Lower leg skin (tissue), 3 donors: ENCODE results near the gene MAST4.

Source experiments
- POLR2A ChIP-seq, 2 donors: fragments of 450-650 bp; IDR thresholded peaks; one replicate each; pipeline ENCODE4 v1.6.1; 2016 to 2017; ENCODE audit warnings: antibody characterized with exemption in 2 of 2, mild to moderate bottlenecking in 1 of 2, moderate library complexity in 1 of 2
- TF ChIP-seq, protein P1 (sequence below), 3 donors: fragments of 450-650 bp; IDR thresholded peaks; one replicate each; pipeline ENCODE4 v1.5.1; 2016; ENCODE audit warnings: antibody characterized with exemption in 3 of 3, mild to moderate bottlenecking in 3 of 3, moderate library complexity in 2 of 3

GRCh38 chr5:66994790-66995189 is 398.6 kb downstream of the MAST4 start:
- TF ChIP-seq POLR2A (IDR thresholded peaks at IDR 0.05), result no peak
- TF ChIP-seq, protein P1, sequence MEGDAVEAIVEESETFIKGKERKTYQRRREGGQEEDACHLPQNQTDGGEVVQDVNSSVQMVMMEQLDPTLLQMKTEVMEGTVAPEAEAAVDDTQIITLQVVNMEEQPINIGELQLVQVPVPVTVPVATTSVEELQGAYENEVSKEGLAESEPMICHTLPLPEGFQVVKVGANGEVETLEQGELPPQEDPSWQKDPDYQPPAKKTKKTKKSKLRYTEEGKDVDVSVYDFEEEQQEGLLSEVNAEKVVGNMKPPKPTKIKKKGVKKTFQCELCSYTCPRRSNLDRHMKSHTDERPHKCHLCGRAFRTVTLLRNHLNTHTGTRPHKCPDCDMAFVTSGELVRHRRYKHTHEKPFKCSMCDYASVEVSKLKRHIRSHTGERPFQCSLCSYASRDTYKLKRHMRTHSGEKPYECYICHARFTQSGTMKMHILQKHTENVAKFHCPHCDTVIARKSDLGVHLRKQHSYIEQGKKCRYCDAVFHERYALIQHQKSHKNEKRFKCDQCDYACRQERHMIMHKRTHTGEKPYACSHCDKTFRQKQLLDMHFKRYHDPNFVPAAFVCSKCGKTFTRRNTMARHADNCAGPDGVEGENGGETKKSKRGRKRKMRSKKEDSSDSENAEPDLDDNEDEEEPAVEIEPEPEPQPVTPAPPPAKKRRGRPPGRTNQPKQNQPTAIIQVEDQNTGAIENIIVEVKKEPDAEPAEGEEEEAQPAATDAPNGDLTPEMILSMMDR (IDR thresholded peaks at IDR 0.05), result no peak
